HG03097 (cell line): ENCODE results near the gene ATP5MC2.
A peak's percentile ranks its signal among the peaks of the same experiment; 100 is the strongest.
"Not testable (repeated sequence)": the region's sequence is repeated elsewhere in the genome, so short reads cannot be mapped to it uniquely, and the experiment has no call there.

ENCODE experiments used
- ATAC-seq: cut with Tn5 transposase; IDR thresholded peaks from one replicate; pipeline ENCODE4 v1.9.1; 2021; ENCODE audit not compliant: unreplicated experiment, low FRiP score

The ATP5MC2 gene

DNA sequence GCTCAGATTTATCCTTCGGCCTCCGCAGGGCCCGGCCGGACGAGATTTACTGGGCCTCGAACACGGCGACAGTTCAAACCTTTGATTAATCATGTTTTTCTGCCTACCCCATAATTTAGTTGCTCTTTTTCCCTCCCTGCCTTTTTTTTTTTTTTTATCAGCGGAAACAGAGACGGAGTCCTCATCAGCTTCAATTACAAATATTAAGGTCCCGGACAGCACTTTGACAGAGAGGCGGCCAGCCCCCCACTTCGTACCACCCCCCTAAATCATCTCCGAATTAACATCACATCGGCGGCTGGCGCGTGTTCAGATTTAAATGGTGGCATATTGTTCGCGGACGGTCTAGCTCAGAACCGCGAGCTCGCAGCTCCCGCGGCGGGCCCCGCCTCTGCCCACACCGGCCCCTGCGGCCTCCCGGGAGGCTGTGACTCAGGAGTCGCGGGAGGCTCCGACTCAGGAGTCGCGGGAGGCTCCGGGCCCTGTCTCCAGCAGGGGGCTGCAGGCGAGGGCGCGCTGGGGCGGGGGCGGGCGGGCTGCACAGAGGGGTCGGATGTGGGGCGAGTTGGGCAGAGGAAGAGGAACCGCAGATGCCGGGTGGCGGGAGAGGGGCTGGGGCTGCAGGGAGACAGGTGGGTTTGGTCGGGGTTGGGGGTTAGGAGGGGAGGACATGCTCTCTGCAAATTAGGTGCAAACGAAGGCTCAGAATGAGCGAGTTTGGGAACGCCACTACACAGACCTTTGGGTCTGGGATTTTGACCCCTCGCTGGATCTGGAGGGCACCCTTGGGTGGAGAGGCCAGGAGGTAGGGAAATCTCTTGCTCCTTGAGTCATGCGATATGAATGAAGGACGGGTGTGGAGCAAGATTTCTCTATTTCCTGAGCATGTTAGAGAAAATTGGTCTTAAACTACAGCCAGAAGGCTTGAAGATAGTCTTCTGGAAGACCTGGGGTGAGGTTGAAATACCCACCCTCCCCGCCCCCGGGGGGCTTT lies 19.6 kb upstream of the ATP5MC2 start:
- no peak for ATAC-seq

DNA sequence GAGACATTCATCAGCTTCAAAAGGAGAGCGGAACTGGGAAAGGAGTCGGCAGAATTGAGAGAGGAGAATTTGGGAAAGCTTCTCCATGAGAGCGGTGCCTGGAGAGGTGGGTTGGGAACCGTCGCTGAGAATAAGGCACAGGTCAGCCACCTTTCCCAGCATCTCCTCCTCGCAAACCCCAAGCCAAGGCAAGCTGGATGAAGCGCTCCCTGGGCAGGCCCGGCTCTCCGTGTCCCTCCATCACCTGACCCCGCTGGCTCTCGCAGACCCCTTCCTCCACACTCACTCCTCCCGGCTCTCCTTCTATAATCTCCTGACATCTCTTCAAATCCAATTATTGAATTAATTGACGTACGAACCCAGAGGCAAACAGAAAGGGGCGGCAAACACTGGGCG lies 18.9 kb upstream of the ATP5MC2 start:
- ATAC-seq, result no peak

- ATAC-seq, result no peak
Observed at GRCh38 chr12:53688134-53688533, 12.3 kb upstream of the ATP5MC2 start.

GRCh38 chr12:53686436-53686835 lies 10.6 kb upstream of the ATP5MC2 start:
- ATAC-seq, result no peak

DNA sequence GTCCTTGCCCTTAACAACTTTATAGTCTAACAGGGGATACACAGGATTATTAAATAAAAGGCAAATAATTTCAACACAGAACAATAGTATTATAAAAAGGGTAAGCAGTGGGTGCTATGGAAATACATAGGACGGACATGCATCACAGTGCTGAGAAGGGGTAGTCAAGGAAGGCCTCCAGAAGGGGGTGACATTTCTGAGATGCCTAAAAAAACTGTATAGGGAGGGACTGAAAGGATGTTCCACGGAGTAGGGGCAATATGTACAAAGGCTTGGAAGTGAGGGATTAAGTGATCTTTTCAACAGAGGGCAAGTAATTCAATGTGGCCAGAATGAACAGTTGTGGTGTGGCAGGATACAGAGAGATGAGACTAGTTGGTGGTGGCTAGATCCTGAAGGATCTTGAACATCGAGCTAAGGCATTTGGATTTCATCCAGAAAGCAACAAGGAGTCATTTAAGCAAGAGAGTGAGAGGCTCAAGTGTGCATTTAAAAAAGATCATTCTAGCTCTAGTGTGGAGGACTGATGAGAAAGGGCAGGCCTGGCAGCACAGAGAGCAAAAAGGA lies 8.9 kb upstream of the ATP5MC2 start:
- no peak for ATAC-seq

DNA sequence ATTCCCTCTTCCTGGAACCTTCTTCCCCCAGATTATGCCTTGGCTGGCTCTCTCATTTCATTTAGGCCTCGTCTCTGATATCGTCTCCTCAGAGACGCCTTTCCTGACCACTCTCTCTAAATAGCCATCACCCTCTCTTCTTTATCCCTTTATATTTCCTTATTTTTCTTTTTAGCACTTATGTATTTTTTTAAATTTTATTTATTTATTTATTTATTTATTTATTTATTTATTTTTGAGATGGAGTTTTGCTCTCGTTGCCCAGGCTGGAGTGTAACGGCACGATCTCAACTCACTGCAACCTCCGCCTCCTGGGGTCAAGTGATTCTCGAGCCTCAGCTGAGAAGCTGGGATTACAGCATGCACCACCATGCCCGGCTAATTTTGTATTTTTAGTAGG lies 8.1 kb upstream of the ATP5MC2 start:
- ATAC-seq, result no peak

GRCh38 chr12:53683494-53683893 lies 7.6 kb upstream of the ATP5MC2 start:
- ATAC-seq, result no peak

GRCh38 chr12:53680061-53680460 lies 4.2 kb upstream of the ATP5MC2 start:
- ATAC-seq, result not testable (repeated sequence)

GRCh38 chr12:53677800-53678148 lies 1.9 kb upstream of the ATP5MC2 start:
- ATAC-seq, result no peak

DNA sequence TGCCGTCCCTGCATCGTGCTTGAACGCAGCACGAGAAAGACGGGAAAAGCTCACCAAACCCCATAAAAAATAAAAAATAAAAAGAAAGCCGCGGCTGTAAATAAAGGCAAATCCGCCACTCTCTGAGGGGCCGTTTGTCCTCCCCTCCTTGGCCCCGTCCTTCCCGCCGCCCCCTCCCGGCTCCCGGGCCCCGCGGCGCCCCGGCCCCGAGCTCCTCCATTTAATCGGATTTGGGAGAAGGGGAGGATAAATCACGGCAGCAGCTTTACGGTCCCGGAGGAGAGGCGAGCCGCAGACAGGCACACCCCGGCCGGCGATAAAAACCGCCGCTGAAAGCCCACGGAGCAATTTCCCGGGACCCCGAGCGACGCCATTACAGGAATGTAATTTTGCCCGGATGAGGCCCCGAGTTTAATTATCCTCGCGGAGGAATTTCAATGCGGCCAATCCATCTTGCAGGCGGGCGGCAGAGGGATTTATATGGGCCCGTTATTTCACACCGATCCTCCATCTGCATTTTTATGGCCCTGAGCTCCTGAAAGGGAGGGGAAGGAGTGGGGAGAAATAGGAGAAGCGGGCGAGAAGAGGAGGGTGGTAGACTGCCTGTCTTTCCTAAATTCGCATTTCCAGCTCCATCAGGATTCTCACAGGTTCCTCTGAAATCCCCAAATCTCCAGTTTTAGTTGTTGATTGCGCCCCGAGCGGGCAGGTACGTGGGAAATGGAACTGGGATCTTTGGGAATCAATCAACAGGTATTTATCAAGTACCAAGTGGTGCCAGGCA lies 1.3 kb upstream of the ATP5MC2 start:
- no peak for ATAC-seq

DNA sequence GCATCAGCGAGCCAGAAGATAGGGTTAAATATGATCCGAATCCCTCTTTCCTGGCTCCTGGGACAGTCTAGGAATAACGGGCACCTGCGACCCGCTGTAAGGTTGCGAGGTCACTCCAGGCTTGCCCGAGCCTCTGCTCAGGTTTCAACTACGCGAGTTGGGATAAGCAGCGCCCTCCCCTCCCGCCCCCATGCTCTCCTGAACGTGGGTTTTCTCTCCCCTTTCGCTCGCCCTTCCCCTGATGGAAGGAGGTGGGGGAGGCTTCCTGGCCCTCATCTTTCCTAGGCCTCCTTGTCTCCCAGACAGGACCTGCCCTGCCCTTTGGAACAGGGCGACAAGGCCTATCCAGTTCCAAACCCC lies 753 bp upstream of the ATP5MC2 start:
- peak; percentile 3 for ATAC-seq

- no peak for ATAC-seq
Observed at GRCh38 chr12:53674977-53675700, 744 bp downstream of the ATP5MC2 start.

GRCh38 chr12:53670971-53671370 lies 4.9 kb downstream of the ATP5MC2 start:
- no peak for ATAC-seq

DNA sequence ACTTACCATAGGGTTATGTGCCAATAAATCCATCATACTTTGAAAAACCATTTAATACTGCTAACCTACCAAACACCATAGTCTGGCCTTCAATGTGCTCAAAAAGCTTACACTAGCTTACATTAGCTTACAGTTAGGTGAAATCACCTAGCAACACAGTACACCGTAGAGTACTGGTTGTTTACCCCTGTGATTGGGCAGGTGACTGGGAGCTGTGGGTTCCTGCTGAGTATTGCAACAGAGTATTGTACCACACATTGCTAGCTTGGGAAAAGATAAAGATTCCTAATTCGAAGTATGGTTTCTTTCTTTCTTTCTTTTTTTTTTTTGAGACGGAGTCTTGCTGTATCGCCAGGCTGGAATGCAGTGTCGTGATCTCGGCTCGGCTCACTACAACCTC lies 5.6 kb downstream of the ATP5MC2 start:
- ATAC-seq, result no peak

DNA sequence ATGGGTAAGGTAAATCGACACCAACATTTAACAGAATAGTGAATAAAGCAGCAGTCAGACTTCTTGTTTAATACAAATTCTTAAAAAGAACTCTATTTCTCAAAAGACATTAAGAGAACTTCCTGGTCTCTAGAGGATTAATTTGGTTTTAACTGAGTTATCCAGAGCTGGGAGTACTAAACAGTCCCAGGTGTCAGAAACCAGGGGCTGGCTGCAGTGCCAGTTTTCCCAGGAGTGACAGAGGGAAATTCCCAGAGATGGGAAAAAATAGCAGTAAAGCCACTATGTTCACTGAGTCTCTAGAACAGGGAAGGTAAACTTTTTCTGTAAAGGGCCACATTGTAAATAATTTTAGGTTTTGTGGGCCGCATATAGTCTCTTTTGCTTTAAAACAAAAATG lies 8.8 kb downstream of the ATP5MC2 start:
- ATAC-seq, result no peak

- ATAC-seq, result no peak
Observed at GRCh38 chr12:53664936-53665335, 10.9 kb downstream of the ATP5MC2 start.

DNA sequence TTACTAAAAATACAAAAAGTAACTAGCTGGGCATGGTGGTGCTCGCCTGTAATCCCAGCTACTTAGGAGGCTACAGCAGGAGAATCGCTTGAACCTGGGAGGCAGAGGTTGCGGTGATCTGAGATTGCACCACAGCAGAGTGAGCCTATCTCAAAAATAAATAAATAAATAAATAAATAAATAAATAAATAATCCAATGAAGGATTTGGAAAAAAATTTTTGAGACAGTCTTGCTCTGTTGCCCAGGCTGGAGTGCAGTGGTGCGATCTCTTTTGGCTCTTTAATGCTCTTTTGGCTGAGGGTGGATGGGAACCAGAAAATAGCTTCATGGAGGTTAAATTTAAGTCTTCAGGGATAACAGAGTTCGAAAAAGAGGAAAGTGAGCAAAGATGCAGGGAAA lies 11.7 kb downstream of the ATP5MC2 start:
- no peak for ATAC-seq

DNA sequence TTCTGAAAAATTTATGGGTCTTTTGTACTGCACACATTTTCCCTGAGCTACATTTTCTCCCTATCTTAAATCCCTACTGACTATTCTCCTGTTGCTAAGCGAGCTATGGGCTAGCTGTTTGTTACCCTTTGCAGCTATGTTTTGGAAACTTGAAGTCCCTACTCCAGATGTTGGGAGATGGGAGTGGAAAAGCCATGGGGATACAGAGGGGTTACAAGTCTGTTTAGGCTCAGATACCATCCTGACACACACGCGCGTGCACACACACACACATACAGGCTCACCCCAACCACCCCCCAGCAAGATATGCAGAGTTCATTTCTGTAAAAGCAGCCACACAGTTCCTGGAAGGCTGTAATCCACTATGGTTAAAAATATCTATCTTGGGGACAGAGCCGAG lies 15.8 kb downstream of the ATP5MC2 start:
- no peak for ATAC-seq

DNA sequence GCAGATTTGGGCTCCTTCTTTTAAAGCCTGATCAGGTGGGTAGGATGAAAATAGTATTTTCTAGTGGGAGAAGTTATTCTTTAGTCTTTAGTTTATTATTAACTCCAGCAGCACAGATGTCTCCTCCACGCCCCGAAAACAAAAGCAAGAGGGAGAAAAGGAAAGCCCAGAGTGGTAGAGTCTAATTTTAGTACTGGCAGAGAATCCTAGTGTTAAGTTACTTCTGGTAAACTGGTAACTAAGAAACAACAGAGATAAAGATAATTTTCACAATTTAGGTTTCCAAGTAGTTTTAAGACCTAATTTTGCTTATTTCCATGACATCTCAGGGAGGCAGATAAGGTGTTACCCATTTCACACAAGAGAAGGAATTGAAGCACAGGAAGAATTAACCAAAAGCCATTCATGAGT lies 16.3 kb downstream of the ATP5MC2 start:
- peak; percentile 70 for ATAC-seq

GRCh38 chr12:53659011-53659551 lies 16.8 kb downstream of the ATP5MC2 start:
- no peak for ATAC-seq

GRCh38 chr12:53657041-53657440 lies 18.8 kb downstream of the ATP5MC2 start:
- no peak for ATAC-seq
